KG1 (cell line): ENCODE data around the gene INPP4A.

Experiments
- DNase-seq: peaks from one replicate; lab custom pipeline; 2025; lab: John Stamatoyannopoulos, UW

INPP4A gene

GRCh38 chr2:98637401-98638147, 192.9 kb downstream of the INPP4A start:
- DNase-seq, result no peak

GRCh38 chr2:98643496-98644100, 198.9 kb downstream of the INPP4A start:
- no peak for DNase-seq
